GM18499 (cell line): ENCODE data around the gene DHRS3.

Source experiments
- ATAC-seq: cut with Tn5 transposase; IDR thresholded peaks from one replicate; pipeline ENCODE4 v1.9.1; 2021; ENCODE audit warnings: moderate number of reproducible peaks; ENCODE audit not compliant: insufficient read depth, unreplicated experiment

The DHRS3 gene

GRCh38 chr1:12556368-12556930 lies 61.6 kb downstream of the DHRS3 start:
- ATAC-seq, result no peak

GRCh38 chr1:12555411-12556367 lies 62.3 kb downstream of the DHRS3 start:
- no peak for ATAC-seq

- no peak for ATAC-seq
Observed at GRCh38 chr1:12554521-12555305, 63.3 kb downstream of the DHRS3 start.

- ATAC-seq, result no peak
Observed at GRCh38 chr1:12553963-12554362, 64.0 kb downstream of the DHRS3 start.

- ATAC-seq, result no peak
Observed at GRCh38 chr1:12552951-12553921, 64.8 kb downstream of the DHRS3 start.

GRCh38 chr1:12552111-12552888 lies 65.7 kb downstream of the DHRS3 start:
- ATAC-seq, result no peak

GRCh38 chr1:12551584-12551983 lies 66.4 kb downstream of the DHRS3 start:
- no peak for ATAC-seq

GRCh38 chr1:12549460-12550349 lies 68.3 kb downstream of the DHRS3 start:
- no peak for ATAC-seq

GRCh38 chr1:12548973-12549459 lies 69.0 kb downstream of the DHRS3 start:
- no peak for ATAC-seq

GRCh38 chr1:12548279-12548972 lies 69.6 kb downstream of the DHRS3 start:
- ATAC-seq, result no peak

- ATAC-seq, result no peak
Observed at GRCh38 chr1:12547586-12548225, 70.3 kb downstream of the DHRS3 start.

- no peak for ATAC-seq
Observed at GRCh38 chr1:12546771-12547585, 71.0 kb downstream of the DHRS3 start.

GRCh38 chr1:12544992-12545391 lies 73.0 kb downstream of the DHRS3 start:
- ATAC-seq, result no peak

- ATAC-seq, result no peak
Observed at GRCh38 chr1:12544357-12544756, 73.7 kb downstream of the DHRS3 start.

- ATAC-seq, result no peak
Observed at GRCh38 chr1:12543740-12544154, 74.3 kb downstream of the DHRS3 start.
